SK-N-SH treated with all-trans-retinoic acid at 6 μM for 48 hours (cell line): Measurements from ENCODE around the gene EPB41.

ENCODE experiments used
- GLIS3 ChIP-seq: fragments of 250-450 bp; sonication (Bioruptor Pico); IDR thresholded peaks from 2 replicates; pipeline ENCODE4 v1.5.0; 2020; ENCODE audit warnings: mild to moderate bottlenecking, moderate library complexity
- PATZ1 ChIP-seq: fragments of 250-450 bp; sonication (Bioruptor Pico); IDR thresholded peaks from 2 replicates; pipeline ENCODE4 v1.8.0; 2020; ENCODE audit warnings: mild to moderate bottlenecking, moderate library complexity, borderline replicate concordance
- POU6F1 ChIP-seq: fragments of 250-450 bp; sonication (Bioruptor Pico); IDR thresholded peaks from 2 replicates; pipeline ENCODE4 v1.8.0; 2021; ENCODE audit warnings: low read depth, mild to moderate bottlenecking, moderate library complexity, borderline replicate concordance
- PPARA ChIP-seq: fragments of 250-450 bp; sonication (Bioruptor Pico); IDR thresholded peaks from 2 replicates; pipeline ENCODE4 v1.5.0; 2020; ENCODE audit warnings: mild to moderate bottlenecking, borderline replicate concordance
- TCF4 ChIP-seq: fragments of 250-450 bp; sonication (Bioruptor Pico); IDR thresholded peaks from 2 replicates; pipeline ENCODE4 v1.8.0; 2021; ENCODE audit warnings: mild to moderate bottlenecking, moderate library complexity, borderline replicate concordance
- TOX ChIP-seq: fragments of 250-450 bp; sonication (Bioruptor Pico); IDR thresholded peaks from 2 replicates; pipeline ENCODE4 v1.8.0; 2021; ENCODE audit warnings: mild to moderate bottlenecking, moderate library complexity, borderline replicate concordance
- ZC3H10 ChIP-seq: fragments of 250-450 bp; sonication (Bioruptor Pico); IDR thresholded peaks from 2 replicates; pipeline ENCODE4 v1.5.1; 2021; ENCODE audit warnings: mild to moderate bottlenecking, moderate library complexity
- ZNF70 ChIP-seq: fragments of 450-650 bp; formaldehyde crosslinking; IDR thresholded peaks from 2 replicates; pipeline ENCODE4 v1.5.0; 2020; ENCODE audit warnings: mild to moderate bottlenecking, moderate library complexity
- ZNF8 ChIP-seq: fragments of 450-650 bp; formaldehyde crosslinking; IDR thresholded peaks from 2 replicates; pipeline ENCODE4 v1.5.0; 2020; ENCODE audit warnings: mild to moderate bottlenecking, moderate library complexity
- TF ChIP-seq, protein P1 (sequence below): fragments of 250-450 bp; sonication (Bioruptor Pico); IDR thresholded peaks from 2 replicates; pipeline ENCODE4 v1.5.1; 2020; ENCODE audit warnings: low read depth, mild to moderate bottlenecking, moderate library complexity

- no peak for TF ChIP-seq ZC3H10
- TF ChIP-seq ZNF8 (CRISPR knock-in tag): no peak
- no peak for TF ChIP-seq ZNF70
- TF ChIP-seq PATZ1 (CRISPR knock-in tag): no peak
- no peak for TF ChIP-seq TCF4
- no peak for TF ChIP-seq PPARA (CRISPR knock-in tag)
- TF ChIP-seq, protein P1, sequence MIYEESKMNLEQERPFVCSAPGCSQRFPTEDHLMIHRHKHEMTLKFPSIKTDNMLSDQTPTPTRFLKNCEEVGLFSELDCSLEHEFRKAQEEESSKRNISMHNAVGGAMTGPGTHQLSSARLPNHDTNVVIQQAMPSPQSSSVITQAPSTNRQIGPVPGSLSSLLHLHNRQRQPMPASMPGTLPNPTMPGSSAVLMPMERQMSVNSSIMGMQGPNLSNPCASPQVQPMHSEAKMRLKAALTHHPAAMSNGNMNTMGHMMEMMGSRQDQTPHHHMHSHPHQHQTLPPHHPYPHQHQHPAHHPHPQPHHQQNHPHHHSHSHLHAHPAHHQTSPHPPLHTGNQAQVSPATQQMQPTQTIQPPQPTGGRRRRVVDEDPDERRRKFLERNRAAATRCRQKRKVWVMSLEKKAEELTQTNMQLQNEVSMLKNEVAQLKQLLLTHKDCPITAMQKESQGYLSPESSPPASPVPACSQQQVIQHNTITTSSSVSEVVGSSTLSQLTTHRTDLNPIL: no peak
- no peak for TF ChIP-seq GLIS3 (CRISPR knock-in tag)
- TF ChIP-seq TOX: no peak
- no peak for TF ChIP-seq POU6F1
These were observed 135.8 kb downstream of the EPB41 start for GRCh38 chr1:29050166-29050565.
